GM21723 (cell line): Measurements from ENCODE around the gene RNU6-9.
"Not testable (repeated sequence)": the region's sequence is repeated elsewhere in the genome, so short reads cannot be mapped to it uniquely, and the experiment has no call there.

ENCODE experiments used
- ATAC-seq: cut with Tn5 transposase; IDR thresholded peaks from one replicate; pipeline ENCODE4 v1.9.1; 2021; ENCODE audit warnings: mild to moderate bottlenecking, moderate library complexity; ENCODE audit not compliant: unreplicated experiment

Gene RNU6-9

DNA sequence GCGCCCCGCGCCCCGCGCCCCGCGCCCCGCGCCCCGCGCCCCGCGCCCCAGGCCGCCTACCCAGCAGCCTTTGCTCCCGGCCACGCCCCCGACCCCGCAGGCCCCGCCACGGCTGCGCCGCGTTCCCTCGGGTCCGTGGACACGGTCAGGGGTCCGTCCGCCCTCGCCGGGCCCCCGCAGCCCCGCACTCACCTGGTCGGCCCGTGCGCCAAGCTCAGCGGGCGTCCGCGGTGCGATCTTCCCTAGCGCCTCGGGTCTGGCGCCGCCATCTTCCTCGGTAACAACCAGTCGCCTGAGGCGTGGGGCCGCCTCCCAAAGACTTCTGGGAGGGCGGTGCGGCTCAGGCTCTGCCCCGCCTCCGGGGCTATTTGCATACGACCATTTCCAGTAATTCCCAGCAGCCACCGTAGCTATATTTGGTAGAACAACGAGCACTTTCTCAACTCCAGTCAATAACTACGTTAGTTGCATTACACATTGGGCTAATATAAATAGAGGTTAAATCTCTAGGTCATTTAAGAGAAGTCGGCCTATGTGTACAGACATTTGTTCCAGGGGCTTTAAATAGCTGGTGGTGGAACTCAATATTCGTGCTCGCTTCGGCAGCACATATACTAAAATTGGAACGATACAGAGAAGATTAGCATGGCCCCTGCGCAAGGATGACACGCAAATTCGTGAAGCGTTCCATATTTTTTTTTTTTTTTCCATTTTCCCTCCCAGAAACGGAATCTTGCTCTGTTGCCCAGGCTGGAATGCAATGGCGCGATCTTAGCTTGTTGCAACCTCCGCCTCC lies at the start of gene RNU6-9, which contains the start of gene MED16:
Gene RNU6-9 (plus strand): TSS at position 591 of the 796 bp plus-strand sequence.
Gene MED16 (minus strand): TSS at position 294 of the 796 bp plus-strand sequence. CDS start 2,056 bp downstream, outside the sequence.
- peak; percentile 81 for ATAC-seq

DNA sequence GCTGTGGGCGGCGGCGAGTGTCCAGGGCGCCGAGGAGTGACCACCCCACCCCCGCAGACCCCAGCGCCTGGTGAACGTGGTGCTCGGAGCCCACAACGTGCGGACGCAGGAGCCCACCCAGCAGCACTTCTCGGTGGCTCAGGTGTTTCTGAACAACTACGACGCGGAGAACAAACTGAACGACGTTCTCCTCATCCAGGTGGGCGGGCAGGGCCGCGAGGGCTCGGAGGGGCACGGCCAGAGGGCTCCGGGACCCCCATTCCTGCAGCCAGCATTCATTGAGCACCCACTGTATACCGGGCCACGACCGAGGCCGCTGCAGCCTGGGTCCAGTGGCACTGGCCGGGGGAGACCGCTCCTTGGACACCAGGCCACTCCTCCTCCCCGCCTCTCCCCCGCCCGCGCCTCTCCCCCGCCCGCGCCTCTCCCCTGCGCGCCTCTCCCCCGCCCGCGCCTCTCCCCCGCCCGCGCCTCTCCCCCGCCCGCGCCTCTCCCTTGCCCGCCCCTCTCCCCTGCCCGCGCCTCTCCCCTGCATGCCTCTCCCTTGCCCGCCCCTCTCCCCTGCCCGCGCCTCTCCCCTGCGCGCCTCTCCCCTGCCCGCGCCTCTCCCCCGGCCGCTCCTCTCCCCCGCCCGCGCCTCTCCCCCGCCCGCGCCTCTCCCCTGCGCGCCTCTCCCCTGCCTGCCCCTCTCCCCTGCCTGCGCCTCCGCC lies 49.3 kb upstream of the RNU6-9 start:
- no peak for ATAC-seq

DNA sequence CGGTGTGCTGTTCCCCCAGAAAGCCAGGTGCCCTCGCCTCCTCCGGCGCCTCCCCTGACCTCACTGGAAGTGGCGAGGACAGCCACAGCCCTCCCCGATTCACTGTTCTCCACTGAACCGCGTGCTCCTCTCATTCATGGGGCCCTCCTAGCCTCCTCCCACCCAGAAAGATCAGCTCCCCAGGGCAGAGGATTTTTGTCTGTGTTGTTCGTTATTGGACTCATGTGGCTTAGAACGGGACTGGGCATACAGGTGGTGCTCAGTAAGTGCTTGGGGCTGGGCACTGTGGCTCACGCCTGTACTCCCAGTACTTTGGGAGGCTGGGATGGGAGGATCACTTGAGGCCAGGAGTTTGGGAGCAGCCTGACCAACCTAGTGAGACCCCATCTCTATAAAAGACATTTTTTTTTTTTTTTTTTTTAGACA lies 48.7 kb upstream of the RNU6-9 start:
- ATAC-seq: no peak

DNA sequence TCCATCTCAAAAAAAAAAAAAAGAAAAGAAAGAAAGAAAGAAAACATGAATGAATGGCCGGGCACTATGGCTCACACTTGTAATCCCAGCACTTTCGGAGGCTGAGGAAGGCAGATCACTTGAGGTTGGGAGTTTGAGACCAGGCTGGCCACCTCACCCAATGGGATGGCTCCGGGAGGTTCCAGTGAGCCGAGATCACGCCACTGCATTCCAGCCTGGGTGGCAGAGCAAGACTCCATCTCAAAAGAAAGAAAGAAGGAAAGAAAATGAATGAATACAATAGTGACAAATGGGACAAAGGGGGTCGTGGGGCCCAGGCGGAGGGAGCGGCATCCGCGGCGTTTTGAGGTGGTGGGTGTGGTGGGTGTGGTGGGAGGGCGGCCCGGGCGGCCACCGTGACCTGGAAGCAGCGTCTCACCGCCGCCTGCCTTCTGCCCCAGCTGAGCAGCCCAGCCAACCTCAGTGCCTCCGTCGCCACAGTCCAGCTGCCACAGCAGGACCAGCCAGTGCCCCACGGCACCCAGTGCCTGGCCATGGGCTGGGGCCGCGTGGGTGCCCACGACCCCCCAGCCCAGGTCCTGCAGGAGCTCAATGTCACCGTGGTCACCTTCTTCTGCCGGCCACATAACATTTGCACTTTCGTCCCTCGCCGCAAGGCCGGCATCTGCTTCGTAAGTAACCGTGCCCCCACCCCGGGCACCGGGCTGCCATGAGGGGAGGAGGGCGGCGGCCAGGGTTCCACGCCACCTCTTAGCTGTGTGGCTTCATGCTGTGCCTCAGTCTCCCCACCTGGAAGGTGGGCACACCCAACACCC lies 47.4 kb upstream of the RNU6-9 start:
- no peak for ATAC-seq

DNA sequence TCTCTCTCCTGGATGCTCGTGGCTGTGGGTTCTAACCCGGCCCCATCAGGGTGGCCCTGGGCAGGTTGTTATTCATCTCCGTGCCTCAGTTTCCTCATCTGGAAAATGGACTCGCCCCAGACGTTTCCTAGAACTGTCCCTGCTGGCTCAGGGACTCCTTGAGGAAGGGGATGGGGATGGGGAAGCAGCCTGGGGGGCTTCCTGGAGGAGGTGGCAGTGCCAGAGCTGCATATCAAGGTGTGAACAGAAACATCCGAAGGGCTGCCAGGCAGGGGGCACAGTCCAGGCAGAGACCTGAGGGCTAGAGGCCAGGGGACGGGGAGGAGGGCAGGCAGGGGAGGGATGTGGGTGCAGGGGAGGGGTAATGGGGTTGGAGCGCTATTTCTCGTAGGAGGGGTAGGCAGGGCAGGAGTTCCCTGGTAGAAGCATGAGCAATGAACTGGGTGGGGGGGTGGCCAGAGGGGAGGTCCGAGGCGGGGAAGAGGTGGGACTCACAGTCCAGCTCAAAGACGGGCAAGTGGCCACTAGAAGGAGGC lies 44.8 kb upstream of the RNU6-9 start:
- ATAC-seq: no peak

DNA sequence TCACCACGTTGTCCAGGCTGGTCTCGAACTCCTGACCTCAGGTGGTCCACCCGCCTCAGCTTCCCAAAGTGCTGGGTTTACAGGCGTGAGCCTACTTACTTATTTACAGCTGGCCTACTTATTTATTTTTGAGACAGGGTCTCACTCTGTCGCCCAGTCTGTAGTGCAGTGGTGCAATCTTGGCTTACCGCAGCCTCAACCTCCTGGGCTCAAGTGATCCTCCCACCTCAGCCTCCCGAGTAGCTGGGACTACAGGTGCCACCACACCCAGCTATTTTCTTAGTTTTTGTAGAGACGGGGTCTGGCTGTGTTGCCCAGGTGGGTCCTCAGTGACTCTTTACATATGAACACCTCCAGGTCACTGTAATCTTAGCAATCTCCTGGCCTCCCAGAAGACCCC lies 44.1 kb upstream of the RNU6-9 start:
- ATAC-seq: not testable (repeated sequence)

DNA sequence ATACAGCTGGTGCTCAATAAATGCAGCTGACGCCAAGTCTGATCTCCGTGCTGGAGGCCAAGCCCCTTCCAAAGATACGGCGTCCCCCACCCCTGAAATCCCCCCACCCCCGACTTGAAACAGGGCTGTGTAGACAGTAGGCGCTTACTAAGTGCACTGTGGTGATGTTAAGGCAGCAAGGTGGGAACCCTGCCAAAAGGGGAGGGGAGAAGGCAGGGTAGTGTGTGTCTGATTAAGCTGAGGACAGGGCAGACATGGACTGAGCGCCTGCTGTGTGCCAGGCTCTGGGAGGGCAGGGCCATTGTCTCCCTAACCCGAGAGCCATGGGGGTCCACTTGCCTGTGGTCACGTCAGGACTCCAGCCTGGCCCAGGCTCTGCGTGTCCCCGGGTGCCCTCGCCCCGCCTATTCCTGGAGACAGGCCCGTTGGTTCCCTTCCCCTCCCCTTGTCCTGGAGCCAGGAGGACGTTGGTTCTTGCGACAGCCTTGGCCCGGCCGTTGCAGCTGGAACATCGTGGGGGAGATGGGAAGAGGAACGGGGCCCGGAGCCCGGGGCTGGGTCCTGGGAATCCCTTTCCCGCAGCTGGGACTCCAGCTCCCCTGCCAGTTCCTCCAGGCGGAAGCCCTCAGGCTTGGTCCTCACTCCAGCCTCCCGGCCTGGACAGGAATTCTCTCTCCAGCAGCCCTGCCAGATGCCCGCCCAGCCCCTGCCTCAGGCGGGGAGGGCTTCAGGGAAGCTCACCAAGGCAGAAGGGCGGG lies 42.9 kb upstream of the RNU6-9 start:
- no peak for ATAC-seq

DNA sequence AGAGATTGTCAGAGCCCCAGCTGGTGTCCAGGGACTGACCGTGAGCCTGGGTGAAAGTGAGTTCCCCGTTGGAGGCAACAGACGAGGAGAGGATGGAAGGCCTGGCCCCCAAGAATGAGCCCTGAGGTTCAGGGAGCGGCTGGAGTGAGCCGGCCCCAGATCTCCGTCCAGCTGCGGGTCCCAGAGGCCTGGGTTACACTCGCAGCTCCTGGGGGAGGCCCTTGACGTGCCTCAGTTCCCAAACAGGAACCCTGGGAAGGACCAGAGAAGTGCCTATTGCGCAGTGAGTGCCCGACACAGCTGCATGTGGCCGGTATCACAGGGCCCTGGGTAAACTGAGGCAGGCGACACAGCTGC lies 42.3 kb upstream of the RNU6-9 start:
- ATAC-seq: no peak

DNA sequence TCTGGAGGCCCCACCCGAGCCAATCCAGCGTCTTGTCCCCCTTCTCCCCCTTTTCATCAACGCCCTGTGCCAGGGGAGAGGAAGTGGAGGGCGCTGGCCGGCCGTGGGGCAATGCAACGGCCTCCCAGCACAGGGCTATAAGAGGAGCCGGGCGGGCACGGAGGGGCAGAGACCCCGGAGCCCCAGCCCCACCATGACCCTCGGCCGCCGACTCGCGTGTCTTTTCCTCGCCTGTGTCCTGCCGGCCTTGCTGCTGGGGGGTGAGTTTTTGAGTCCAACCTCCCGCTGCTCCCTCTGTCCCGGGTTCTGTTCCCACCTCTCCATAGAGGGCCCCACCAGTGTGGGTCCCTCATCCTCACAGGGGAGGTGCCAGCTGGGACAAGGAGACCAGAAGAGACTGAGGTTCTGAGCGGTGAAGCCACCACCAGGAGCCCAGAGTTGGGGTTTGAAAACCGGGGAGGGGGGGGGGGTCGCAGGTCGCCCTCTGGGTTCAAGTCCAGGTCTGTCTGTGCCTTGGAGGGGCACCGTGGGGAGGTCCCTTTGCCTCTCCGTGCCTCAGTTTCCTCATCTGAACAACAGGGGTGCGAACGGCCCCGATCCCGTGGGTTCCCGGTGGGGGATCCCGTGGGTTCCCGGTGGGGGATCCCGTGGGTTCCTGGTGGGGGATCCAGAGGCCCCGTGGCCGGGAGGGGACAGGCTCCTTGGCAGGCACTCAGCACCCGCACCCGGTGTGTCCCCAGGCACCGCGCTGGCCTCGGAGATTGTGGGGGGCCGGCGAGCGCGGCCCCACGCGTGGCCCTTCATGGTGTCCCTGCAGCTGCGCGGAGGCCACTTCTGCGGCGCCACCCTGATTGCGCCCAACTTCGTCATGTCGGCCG lies 40.9 kb upstream of the RNU6-9 start, which contains the start of gene ELANE:
Gene ELANE (plus strand): TSS at position 168 of the 878 bp plus-strand sequence. CDS start 26 bp downstream, at position 194.
- ATAC-seq: no peak

DNA sequence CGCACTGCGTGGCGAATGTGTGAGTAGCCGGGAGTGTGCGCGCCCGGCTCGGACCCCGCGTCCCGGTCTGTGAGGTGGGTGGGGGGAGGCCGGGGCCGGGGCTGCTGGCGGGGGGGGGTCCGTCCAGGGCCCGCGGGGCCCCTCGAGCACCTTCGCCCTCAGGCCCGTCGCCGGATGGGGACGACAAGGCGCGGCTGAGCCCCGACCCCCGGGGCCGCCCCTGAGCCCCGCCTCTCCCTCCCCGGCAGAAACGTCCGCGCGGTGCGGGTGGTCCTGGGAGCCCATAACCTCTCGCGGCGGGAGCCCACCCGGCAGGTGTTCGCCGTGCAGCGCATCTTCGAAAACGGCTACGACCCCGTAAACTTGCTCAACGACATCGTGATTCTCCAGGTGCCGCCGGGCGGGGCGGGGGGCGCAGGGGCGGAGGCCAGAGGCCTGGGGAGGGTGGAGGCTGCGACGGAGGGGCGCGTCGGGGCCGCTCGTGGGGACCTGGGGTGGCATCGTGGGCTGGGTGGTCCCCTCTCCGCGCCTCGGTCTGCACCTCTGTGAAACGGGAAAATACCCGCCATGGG lies 40.2 kb upstream of the RNU6-9 start:
- no peak for ATAC-seq

DNA sequence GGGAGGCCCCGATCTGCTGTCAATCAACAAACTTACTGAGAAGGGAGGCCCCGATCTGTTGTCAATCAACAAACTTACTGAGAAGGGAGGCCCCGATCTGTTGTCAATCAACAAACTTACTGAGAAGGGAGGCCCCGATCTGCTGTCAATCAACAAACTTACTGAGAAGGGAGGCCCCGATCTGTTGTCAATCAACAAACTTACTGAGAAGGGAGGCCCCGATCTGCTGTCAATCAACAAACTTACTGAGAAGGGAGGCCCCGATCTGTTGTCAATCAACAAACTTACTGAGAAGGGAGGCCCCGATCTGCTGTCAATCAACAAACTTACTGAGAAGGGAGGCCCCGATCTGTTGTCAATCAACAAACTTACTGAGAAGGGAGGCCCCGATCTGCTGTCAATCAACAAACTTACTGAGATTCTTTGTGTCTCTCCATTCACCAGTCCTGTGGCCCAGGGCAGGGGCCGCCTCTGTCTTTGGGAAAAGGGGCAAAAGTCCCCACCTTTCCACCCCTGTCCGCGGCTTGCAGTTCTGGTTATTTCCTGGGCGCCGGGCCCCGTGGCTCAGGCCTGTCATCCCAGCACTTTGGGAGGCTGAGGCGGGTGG lies 39.6 kb upstream of the RNU6-9 start:
- not testable (repeated sequence) for ATAC-seq

DNA sequence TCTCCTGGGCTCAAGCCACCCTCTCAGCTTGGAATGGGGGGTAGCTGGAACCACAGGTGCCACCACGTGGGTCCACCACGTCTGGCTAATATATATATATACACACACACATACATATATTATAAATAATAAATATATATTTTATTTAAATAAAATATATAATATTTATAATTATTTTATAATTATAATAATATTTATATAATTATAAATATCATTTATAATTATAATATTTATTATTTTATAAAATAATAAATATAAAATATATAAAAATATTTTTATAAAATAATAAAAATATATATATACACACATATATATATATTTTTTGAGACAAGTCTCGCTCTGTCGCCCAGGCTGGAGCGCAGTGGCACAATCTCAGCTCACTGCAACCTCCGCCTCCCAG lies 38.7 kb upstream of the RNU6-9 start:
- no peak for ATAC-seq

DNA sequence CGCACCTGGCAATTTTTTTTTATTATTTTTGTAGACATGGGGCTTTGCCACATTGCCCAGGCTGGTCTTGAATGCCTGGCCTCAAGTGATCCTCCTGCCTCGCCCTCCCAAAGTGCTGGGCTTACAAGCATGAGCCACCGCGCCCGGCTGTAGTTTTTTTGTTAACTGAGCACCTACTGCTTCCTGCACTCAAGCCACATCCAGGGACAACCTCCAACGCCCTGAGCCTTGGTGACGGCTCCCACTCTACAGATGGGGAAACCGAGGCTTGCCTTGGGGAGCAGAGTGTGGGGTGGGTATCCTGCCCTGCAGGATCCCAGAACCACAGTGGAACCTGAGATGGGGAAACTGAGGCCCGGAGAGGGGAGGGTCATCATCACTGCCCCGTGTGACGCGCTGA lies 38.1 kb upstream of the RNU6-9 start:
- no peak for ATAC-seq

DNA sequence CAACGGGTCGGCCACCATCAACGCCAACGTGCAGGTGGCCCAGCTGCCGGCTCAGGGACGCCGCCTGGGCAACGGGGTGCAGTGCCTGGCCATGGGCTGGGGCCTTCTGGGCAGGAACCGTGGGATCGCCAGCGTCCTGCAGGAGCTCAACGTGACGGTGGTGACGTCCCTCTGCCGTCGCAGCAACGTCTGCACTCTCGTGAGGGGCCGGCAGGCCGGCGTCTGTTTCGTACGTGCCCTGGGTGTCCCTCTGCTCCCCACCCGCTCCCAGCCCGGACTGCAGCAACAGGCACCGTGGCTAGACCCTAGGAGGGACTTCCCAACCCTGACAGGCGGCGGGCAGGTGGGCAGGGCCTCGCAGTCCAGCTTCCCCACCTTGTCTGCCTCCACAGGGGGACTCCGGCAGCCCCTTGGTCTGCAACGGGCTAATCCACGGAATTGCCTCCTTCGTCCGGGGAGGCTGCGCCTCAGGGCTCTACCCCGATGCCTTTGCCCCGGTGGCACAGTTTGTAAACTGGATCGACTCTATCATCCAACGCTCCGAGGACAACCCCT lies 37.6 kb upstream of the RNU6-9 start:
- no peak for ATAC-seq

DNA sequence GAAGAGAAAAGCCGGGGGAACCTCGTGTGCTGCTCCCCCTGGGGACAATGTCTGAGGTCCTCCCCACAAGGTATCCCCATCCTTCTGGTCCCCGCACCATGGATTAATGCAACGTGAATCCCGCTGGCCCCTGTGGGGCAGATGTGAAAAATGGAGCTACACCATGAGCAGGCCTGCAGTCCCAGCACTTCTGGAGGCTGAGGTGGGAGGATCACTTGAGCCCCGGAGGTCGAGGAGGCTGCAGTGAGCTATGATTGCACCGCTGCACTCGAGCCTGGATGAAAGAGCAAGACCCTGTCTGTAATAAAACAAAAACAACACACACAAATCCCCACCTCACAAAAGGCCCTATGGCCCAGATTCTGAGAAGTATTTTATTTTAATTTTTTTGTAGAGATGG lies 35.0 kb upstream of the RNU6-9 start:
- ATAC-seq: no peak

DNA sequence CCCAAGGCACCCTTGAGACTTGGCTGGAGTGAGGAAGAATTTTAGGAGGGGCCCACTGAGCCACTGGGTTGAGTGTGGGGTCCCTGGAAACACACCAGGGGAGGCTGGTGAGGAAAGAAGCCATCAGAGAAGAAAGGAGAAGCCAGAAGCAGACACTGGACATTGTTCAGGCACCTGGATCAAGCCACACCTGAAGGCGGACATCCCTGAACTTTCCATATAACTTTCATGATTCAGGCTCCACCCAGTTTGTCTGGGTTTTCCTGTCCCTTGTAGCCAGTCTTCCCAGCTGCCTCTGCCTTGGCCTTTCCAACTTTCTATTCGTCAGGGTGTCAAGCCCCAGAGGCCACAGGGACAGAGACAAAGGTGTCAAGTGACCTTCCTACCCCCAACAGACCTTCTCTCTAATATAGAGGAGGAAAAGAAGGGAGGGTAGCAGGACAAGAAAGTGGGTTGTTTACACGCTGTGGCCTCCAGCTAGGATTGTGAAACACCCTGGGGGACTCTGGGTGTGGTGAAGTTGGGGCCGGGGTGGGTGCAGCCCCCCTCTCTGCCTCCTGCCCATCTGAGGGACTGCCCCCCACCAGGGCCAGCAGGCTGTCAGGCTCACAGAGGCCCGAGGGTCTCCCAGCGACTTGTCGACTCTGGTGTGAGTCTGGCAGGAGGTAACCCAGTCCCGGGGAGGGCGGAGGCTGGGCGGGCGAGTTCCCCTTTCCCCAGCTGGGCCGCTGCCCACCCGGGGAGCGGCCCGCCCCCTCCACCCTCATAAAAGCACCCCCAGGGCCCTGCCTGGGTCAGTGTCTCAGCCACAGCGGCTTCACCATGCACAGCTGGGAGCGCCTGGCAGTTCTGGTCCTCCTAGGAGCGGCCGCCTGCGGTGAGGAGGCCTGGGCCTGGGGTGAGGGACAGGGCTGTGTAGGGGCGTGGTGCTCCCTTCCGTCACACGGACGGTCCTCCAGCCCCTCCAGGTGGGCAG lies 34.1 kb upstream of the RNU6-9 start, which contains the start of gene CFD:
Gene CFD (plus strand): TSS at position 797 of the 976 bp plus-strand sequence. CDS start 26 bp downstream, at position 823.
- ATAC-seq: no peak
